Mesodermal cell (in vitro differentiated cells): ENCODE data around the gene CAV1.

ENCODE experiments used
- H3K27ac ChIP-seq: 2 replicates; pipeline ENCODE4 v1.7.0; 2013; ENCODE audit warnings: mild to moderate bottlenecking, low read depth, low read length, moderate library complexity; ENCODE audit not compliant: severe bottlenecking
- H3K36me3 ChIP-seq: 2 replicates; pipeline ENCODE4 v1.7.1; 2013; ENCODE audit warnings: mild to moderate bottlenecking, low read length, moderate library complexity; ENCODE audit not compliant: control insufficient read depth, insufficient read depth
- H3K4me1 ChIP-seq: one replicate; pipeline ENCODE4 v1.7.1; 2013; ENCODE audit warnings: mild to moderate bottlenecking, low read length; ENCODE audit not compliant: insufficient read depth, control insufficient read depth, poor library complexity, severe bottlenecking
- H3K4me3 ChIP-seq: 2 replicates; pipeline ENCODE4 v1.7.0; 2013; ENCODE audit warnings: low read length, control low read depth, mild to moderate bottlenecking; ENCODE audit not compliant: insufficient read depth, poor library complexity, severe bottlenecking; ENCODE audit errors: extremely low read depth
- H3K9me3 ChIP-seq: 2 replicates; pipeline ENCODE4 v1.7.1; 2013; ENCODE audit warnings: mild to moderate bottlenecking, low read length, moderate library complexity; ENCODE audit not compliant: control insufficient read depth
- WGBS, 2 experiments: methylation state at CpG; one replicate each; pipeline ENCODE4 v1.1.5; 2013; ENCODE audit warnings: missing lambda C conversion rate in 2 of 2; ENCODE audit not compliant: insufficient coverage in 2 of 2; 5-methylcytosine and 5-hydroxymethylcytosine counted together

CAV1 gene

GRCh38 chr7:116494472-116494871 lies 30.4 kb upstream of the CAV1 start:
- Histone ChIP-seq H3K36me3 (no peaks in the 10 kb centered on the region), H3K4me1 (peaks cover 3% of the 10 kb centered on the region), H3K4me3 (no peak overlapping the region), H3K9me3 (no peaks in the 10 kb centered on the region), H3K27ac (no peak overlapping the region)
- WGBS, 2 experiments = no CpG with 5 or more reads among the region's 2 CpGs

GRCh38 chr7:116495736-116496135 lies 29.1 kb upstream of the CAV1 start:
- peaks cover 5% of the 10 kb centered on the region for H3K4me1 ChIP-seq
- H3K4me3 ChIP-seq = no peak overlapping the region
- no peaks in the 10 kb centered on the region for H3K9me3 ChIP-seq
- H3K36me3 ChIP-seq = no peaks in the 10 kb centered on the region
- WGBS, 2 experiments = no CpG with 5 or more reads among the region's 1 CpG
- H3K27ac ChIP-seq = no peak overlapping the region

- WGBS, 2 experiments = 75 to 83% methylated on average over 1 of the region's 6 CpGs
- peaks cover 8% of the 10 kb centered on the region for H3K4me1 ChIP-seq
Measured at GRCh38 chr7:116496653-116497052, 28.2 kb upstream of the CAV1 start.

GRCh38 chr7:116497708-116498107 lies 27.1 kb upstream of the CAV1 start:
- Histone ChIP-seq H3K4me1 (peaks cover 8% of the 10 kb centered on the region), H3K36me3 (no peaks in the 10 kb centered on the region), H3K9me3 (no peaks in the 10 kb centered on the region), H3K4me3 (no peak overlapping the region), H3K27ac (no peak overlapping the region)
- 100% methylated on average over 1 of the region's 1 CpG; no CpG with 5 or more reads in 1 of the 2 experiments for WGBS, 2 experiments

More at GRCh38 chr7:116496653-116497052, 28.2 kb upstream of the CAV1 start:
- Histone ChIP-seq H3K27ac (no peak overlapping the region), H3K36me3 (no peaks in the 10 kb centered on the region), H3K4me3 (no peak overlapping the region), H3K9me3 (no peaks in the 10 kb centered on the region)

GRCh38 chr7:116499168-116500077 lies 25.4 kb upstream of the CAV1 start, which contains the start of gene CAV2:
Gene CAV2, plus strand, starts transcription at chr7:116499738. Its CDS starts 44 bp downstream, at chr7:116499782.
- Histone ChIP-seq H3K27ac (no peak within 1 kb of the TSS), H3K4me1 (peaks cover 8% of the 10 kb centered on the region), H3K36me3 (no peaks in the 10 kb centered on the region), H3K9me3 (no peaks in the 10 kb centered on the region), H3K4me3 (peak within 1 kb of the TSS; percentile 69)
- 5% methylated on average over 54 to 71 of the region's 86 CpGs for WGBS, 2 experiments

- Histone ChIP-seq H3K4me1 (peaks cover 8% of the 10 kb centered on the region), H3K27ac (no peak overlapping the region), H3K4me3 (peak overlapping the region; percentile 69), H3K9me3 (no peaks in the 10 kb centered on the region), H3K36me3 (peaks cover under 1% of the 10 kb centered on the region)
- 1 to 4% methylated on average over 24 to 33 of the region's 36 CpGs for WGBS, 2 experiments
Measured at GRCh38 chr7:116500078-116500853, 24.6 kb upstream of the CAV1 start.

GRCh38 chr7:116501425-116502167 lies 23.2 kb upstream of the CAV1 start:
- Histone ChIP-seq H3K27ac (no peak overlapping the region), H3K9me3 (no peaks in the 10 kb centered on the region), H3K36me3 (peaks cover 8% of the 10 kb centered on the region), H3K4me3 (no peak overlapping the region), H3K4me1 (peaks cover 8% of the 10 kb centered on the region)
- no CpG with 5 or more reads among the region's 5 CpGs for WGBS, 2 experiments

- no peak overlapping the region for H3K27ac ChIP-seq
- H3K4me1 ChIP-seq = peaks cover 8% of the 10 kb centered on the region
- H3K9me3 ChIP-seq = no peaks in the 10 kb centered on the region
- WGBS, 2 experiments = 100% methylated on average over 1 of the region's 2 CpGs
- H3K36me3 ChIP-seq = peaks cover 8% of the 10 kb centered on the region
- no peak overlapping the region for H3K4me3 ChIP-seq
Measured at GRCh38 chr7:116502201-116503096, 22.4 kb upstream of the CAV1 start.

- no peak overlapping the region for H3K27ac ChIP-seq
- H3K9me3 ChIP-seq = no peaks in the 10 kb centered on the region
- peaks cover 8% of the 10 kb centered on the region for H3K36me3 ChIP-seq
- peaks cover 8% of the 10 kb centered on the region for H3K4me1 ChIP-seq
- H3K4me3 ChIP-seq = no peak overlapping the region
Measured at GRCh38 chr7:116503835-116504234, 21.0 kb upstream of the CAV1 start.

GRCh38 chr7:116505278-116505677 lies 19.6 kb upstream of the CAV1 start:
- H3K36me3 ChIP-seq = peaks cover 8% of the 10 kb centered on the region
- H3K27ac ChIP-seq = no peak overlapping the region
- H3K4me3 ChIP-seq = no peak overlapping the region
- H3K9me3 ChIP-seq = no peaks in the 10 kb centered on the region
- 82 to 100% methylated on average over 1 of the region's 2 CpGs for WGBS, 2 experiments
- peaks cover 6% of the 10 kb centered on the region for H3K4me1 ChIP-seq
